Endothelial cell of umbilical vein (primary cell): ENCODE data around the gene YWHAQ. TPM values are rescaled to one million over a fixed set of nuclear protein-coding genes. Genes with fewer than 3 reads are reported as not detected.

Source experiments
- BruUV-seq: library from RNA; stranded (reverse); fragments of 400-500 nt; replicated peaks from 2 replicates; lab custom pipeline; 2021; lab: Mats Ljungman, UMichigan
- CTCF ChIA-PET: fragments of 300-600, 350-600 bp; sonication (Branson Sonifier 250); formaldehyde crosslinking; loops from one replicate; lab custom pipeline; 2021; ENCODE audit warnings: antibody characterized with exemption, inconsistent platforms; lab: Charles Lee
- POLR2A ChIA-PET: fragments of 300-600, 350-600 bp; sonication (Branson Sonifier 250); formaldehyde crosslinking; loops from one replicate; lab custom pipeline; 2021; ENCODE audit warnings: antibody characterized with exemption, inconsistent platforms; lab: Charles Lee
- DNase-seq: peaks from one replicate; pipeline ENCODE4 v3.0.0-alpha.2; 2011; ENCODE audit warnings: low read depth, low spot score
- FAIRE-seq: peaks from 2 replicates; lab custom pipeline; 2011; peaks lifted over from hg19 to GRCh38; lab: Jason Lieb, UNC
- H2AFZ ChIP-seq: 2 replicates; pipeline ENCODE4 v1.6.0; 2012; ENCODE audit warnings: low read depth, low read length, control low read depth, inconsistent platforms
- H3K27ac ChIP-seq: 2 replicates; pipeline ENCODE4 v1.5.1; 2011; ENCODE audit warnings: low read depth, mild to moderate bottlenecking, control low read depth, low read length, moderate library complexity; ENCODE audit not compliant: insufficient read depth
- H3K27me3 ChIP-seq, 2 experiments: 2 replicates each; pipeline versions ENCODE4 v1.6.0 to v1.6.1; 2011; ENCODE audit warnings: low read length in 2 of 2, mixed read lengths in 1 of 2; ENCODE audit not compliant: control insufficient read depth in 2 of 2, insufficient read depth in 2 of 2
- H3K36me3 ChIP-seq, 2 experiments: 2 replicates in 1 of 2; 3 replicates in 1 of 2; pipeline ENCODE4 v1.5.1; 2011; ENCODE audit warnings: low read length in 2 of 2, mild to moderate bottlenecking in 1 of 2, moderate library complexity in 1 of 2; ENCODE audit not compliant: control insufficient read depth in 2 of 2, insufficient read depth in 2 of 2; ENCODE audit errors: extremely low read depth in 1 of 2
- H3K4me1 ChIP-seq: 3 replicates; pipeline ENCODE4 v1.5.1; 2011; ENCODE audit warnings: mild to moderate bottlenecking, low read length; ENCODE audit not compliant: control insufficient read depth, insufficient read depth; ENCODE audit errors: extremely low read depth
- H3K4me2 ChIP-seq: 2 replicates; pipeline ENCODE4 v1.6.1; 2011; ENCODE audit warnings: low read length, control low read depth, mixed read lengths; ENCODE audit not compliant: insufficient read depth
- H3K4me3 ChIP-seq, 3 experiments: fragments of 200-600 bp in 1 of 3; sonication (generic), shearing (Covaris generic) in 1 of 3; replicated peaks in 1 of 3; 2 replicates each; pipeline ENCODE4 v1.5.1; 2011 to 2016; ENCODE audit warnings: control low read depth in 3 of 3, low read length in 3 of 3, mild to moderate bottlenecking in 2 of 3, inconsistent platforms in 1 of 3, low read depth in 1 of 3, moderate library complexity in 1 of 3; ENCODE audit not compliant: insufficient read depth in 1 of 3
- H3K79me2 ChIP-seq: 2 replicates; pipeline ENCODE4 v1.6.0; 2012; ENCODE audit warnings: low read length, inconsistent platforms; ENCODE audit not compliant: control insufficient read depth, insufficient read depth
- H3K9ac ChIP-seq: replicated peaks from 2 replicates; pipeline ENCODE3; 2011; ENCODE audit warnings: low read length, control low read depth; ENCODE audit not compliant: insufficient read depth; ENCODE audit errors: extremely low read depth
- H3K9me1 ChIP-seq: replicated peaks from 3 replicates; pipeline ENCODE4 v1.6.0; 2011; ENCODE audit warnings: mild to moderate bottlenecking, low read length; ENCODE audit not compliant: control insufficient read depth, insufficient read depth; ENCODE audit errors: extremely low read depth
- H3K9me3 ChIP-seq: replicated peaks from 2 replicates; pipeline ENCODE4 v1.5.1; 2012; ENCODE audit warnings: low read length, inconsistent platforms; ENCODE audit not compliant: control insufficient read depth, insufficient read depth
- H4K20me1 ChIP-seq: replicated peaks from 2 replicates; pipeline ENCODE3; 2011; ENCODE audit warnings: mild to moderate bottlenecking, low read length; ENCODE audit not compliant: control insufficient read depth, insufficient read depth; ENCODE audit errors: extremely low read depth
- EZH2 ChIP-seq: IDR thresholded peaks from 2 replicates; pipeline ENCODE4 v1.6.1; 2012; ENCODE audit warnings: borderline replicate concordance, low read depth, mild to moderate bottlenecking, moderate library complexity, low read length, inconsistent platforms; ENCODE audit not compliant: severe bottlenecking
- FOS ChIP-seq: IDR thresholded peaks from 2 replicates; pipeline ENCODE4 v1.6.1; 2011; ENCODE audit warnings: mild to moderate bottlenecking, low read length, moderate library complexity, borderline replicate concordance; ENCODE audit not compliant: insufficient read depth
- GATA2 ChIP-seq: IDR thresholded peaks from 2 replicates; pipeline ENCODE4 v1.7.0; 2011; ENCODE audit warnings: low read depth, mild to moderate bottlenecking, moderate library complexity, mixed read lengths, low read length; ENCODE audit not compliant: insufficient read length, insufficient read depth
- JUN ChIP-seq: IDR thresholded peaks from 2 replicates; pipeline ENCODE4 v1.6.1; 2011; ENCODE audit warnings: borderline replicate concordance, low read depth; ENCODE audit not compliant: insufficient read length, insufficient read depth
- MAX ChIP-seq: IDR thresholded peaks from 2 replicates; pipeline ENCODE4 v1.6.1; 2011; ENCODE audit not compliant: insufficient read depth, insufficient read length
- MYC ChIP-seq: IDR thresholded peaks from one replicate; pipeline ENCODE4 v1.6.1; 2011; ENCODE audit warnings: mild to moderate bottlenecking, low read depth, low read length
- POLR2A ChIP-seq: IDR thresholded peaks from 2 replicates; pipeline ENCODE4 v1.6.1; 2012; ENCODE audit warnings: low read depth, mild to moderate bottlenecking, control low read depth, low read length
- POLR2AphosphoS5 ChIP-seq: IDR thresholded peaks from 2 replicates; pipeline ENCODE4 v1.6.1; 2012; ENCODE audit warnings: low read depth, mild to moderate bottlenecking, control low read depth, low read length, moderate library complexity; ENCODE audit not compliant: insufficient read depth
- dilution Hi-C: fragments of 300-500 bp; cut with MboI; formaldehyde crosslinking; loops from one replicate; pipeline ENCODE4 v1.15.0; 2019; ENCODE audit warnings: low sequenced_read_pairs; ENCODE audit not compliant: extremely low pct_ligation_motif_present
- intact Hi-C: fragments of 100-400 bp; cut with micrococcal nuclease; formaldehyde crosslinking; loops from one replicate; pipeline ENCODE4 v1.10.0; 2022
- polyA plus RNA-seq, 4 experiments: library from polyadenylated mRNA; depleted of rRNA in 3 of 4; stranded (reverse) in 3 of 4; unstranded in 1 of 4; fragments of >200 nt; gene quantifications; 2 replicates each; pipeline versions ENCODE4 v1.2.1 to v1.2.3, GENCODE V29; 2011 to 2012; ENCODE audit warnings: missing spikeins in 1 of 4
- total RNA-seq: library from RNA; stranded (reverse); gene quantifications from 2 replicates; pipeline ENCODE4 v1.2.3, GENCODE V29; 2021
- TF ChIP-seq, protein P1 (sequence below), 2 donors: IDR thresholded peaks; 1 replicate in 1 of 2; 2 replicates in 1 of 2; pipeline ENCODE4 v1.5.1; 2011; ENCODE audit warnings: low read length in 2 of 2, mild to moderate bottlenecking in 2 of 2, moderate library complexity in 2 of 2, control low read depth in 1 of 2, inconsistent platforms in 1 of 2, low read depth in 1 of 2; ENCODE audit not compliant: insufficient read depth in 1 of 2; ENCODE audit errors: extremely low read depth in 1 of 2

Gene YWHAQ
- total and polyA plus RNA-seq, 2 donors (not counting 3 experiments of a cell fraction or from before 2014, with no cell fraction given), result 217 to 456 TPM

DNA sequence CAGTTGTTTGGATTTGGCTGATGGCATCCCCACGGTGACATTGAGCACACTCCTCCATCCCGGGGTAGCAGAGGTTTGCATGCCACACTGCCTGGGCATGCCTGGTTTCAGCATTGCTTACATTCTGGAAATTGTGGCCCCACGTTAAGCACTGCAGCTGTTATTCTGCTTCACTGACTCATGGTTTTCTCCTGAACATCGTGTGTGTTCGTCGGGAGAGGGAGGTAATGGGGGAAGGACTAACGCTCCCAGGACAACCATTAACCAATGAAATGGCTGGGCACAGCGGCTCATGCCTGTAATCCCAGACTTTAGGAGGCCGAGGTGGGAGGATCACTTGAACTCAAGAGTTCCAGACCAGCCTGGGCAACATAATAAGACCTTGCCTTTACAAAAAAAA lies 28.2 kb upstream of the YWHAQ start:
- no peak overlapping the region for H2AFZ ChIP-seq
- intact Hi-C loops, result no loop called here
- dilution Hi-C loops, result no loop called here
- no peaks in the 10 kb centered on the region for H3K36me3 ChIP-seq
- H3K9ac ChIP-seq, result no peak overlapping the region
- no peak overlapping the region for H3K4me3 ChIP-seq
- H3K27me3 ChIP-seq, result peaks cover 0 to 2% of the 10 kb centered on the region in 2 experiments
- no peaks in the 10 kb centered on the region for H3K79me2 ChIP-seq
- no peaks in the 10 kb centered on the region for H3K9me1 ChIP-seq
- CTCF ChIA-PET, result no interaction called here
- FAIRE-seq, result no peak
- POLR2A ChIA-PET, result no interaction called here
- no peaks in the 10 kb centered on the region for H4K20me1 ChIP-seq
- peaks cover 22% of the 10 kb centered on the region for H3K4me1 ChIP-seq
- no peak overlapping the region for H3K4me2 ChIP-seq
- DNase-seq, result no peak
- TF ChIP-seq, protein P1, sequence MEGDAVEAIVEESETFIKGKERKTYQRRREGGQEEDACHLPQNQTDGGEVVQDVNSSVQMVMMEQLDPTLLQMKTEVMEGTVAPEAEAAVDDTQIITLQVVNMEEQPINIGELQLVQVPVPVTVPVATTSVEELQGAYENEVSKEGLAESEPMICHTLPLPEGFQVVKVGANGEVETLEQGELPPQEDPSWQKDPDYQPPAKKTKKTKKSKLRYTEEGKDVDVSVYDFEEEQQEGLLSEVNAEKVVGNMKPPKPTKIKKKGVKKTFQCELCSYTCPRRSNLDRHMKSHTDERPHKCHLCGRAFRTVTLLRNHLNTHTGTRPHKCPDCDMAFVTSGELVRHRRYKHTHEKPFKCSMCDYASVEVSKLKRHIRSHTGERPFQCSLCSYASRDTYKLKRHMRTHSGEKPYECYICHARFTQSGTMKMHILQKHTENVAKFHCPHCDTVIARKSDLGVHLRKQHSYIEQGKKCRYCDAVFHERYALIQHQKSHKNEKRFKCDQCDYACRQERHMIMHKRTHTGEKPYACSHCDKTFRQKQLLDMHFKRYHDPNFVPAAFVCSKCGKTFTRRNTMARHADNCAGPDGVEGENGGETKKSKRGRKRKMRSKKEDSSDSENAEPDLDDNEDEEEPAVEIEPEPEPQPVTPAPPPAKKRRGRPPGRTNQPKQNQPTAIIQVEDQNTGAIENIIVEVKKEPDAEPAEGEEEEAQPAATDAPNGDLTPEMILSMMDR (IDR thresholded peaks at IDR 0.05; ENCODE audit: extremely low read depth in 1 of 2, insufficient read depth in 1 of 2, low read depth in 1 of 2, low read length in 2 of 2), result no peak
- TF ChIP-seq POLR2AphosphoS5 (no peak), MAX (no peak), MYC (no peak), JUN (no peak), FOS (no peak), EZH2 (no peak), POLR2A (no peak), GATA2 (no peak)
- H3K27ac ChIP-seq, result no peak overlapping the region
- no TSS peak for BruUV-seq
- no peaks in the 10 kb centered on the region for H3K9me3 ChIP-seq
